Upper lobe of left lung (tissue), 4 donors: Measurements from ENCODE around the gene TYMP.

Experiments
- CTCF ChIP-seq, 6 experiments: fragments of 450-650 bp in 4 of 6; fragments of 200-600 bp in 2 of 6; sonication (generic) in 2 of 6; IDR thresholded peaks; one replicate each; pipeline ENCODE4 v1.5.1; 2016 to 2019; ENCODE audit warnings: antibody characterized with exemption in 6 of 6
- EP300 ChIP-seq, 4 donors: sonication (generic); formaldehyde crosslinking; IDR thresholded peaks; one replicate each; pipeline ENCODE4 v1.5.1; 2017; ENCODE audit warnings: antibody characterized with exemption in 4 of 4, control low read depth in 2 of 4
- POLR2AphosphoS5 ChIP-seq, 2 donors: sonication (generic); formaldehyde crosslinking; IDR thresholded peaks; one replicate each; pipeline ENCODE4 v1.5.1; 2017; ENCODE audit warnings: antibody characterized with exemption in 2 of 2

- no peak for TF ChIP-seq CTCF (IDR thresholded peaks at IDR 0.05)
- TF ChIP-seq EP300 (IDR thresholded peaks at IDR 0.05), result no peak
- TF ChIP-seq POLR2AphosphoS5 (IDR thresholded peaks at IDR 0.05), result no peak
Measured at GRCh38 chr22:50483106-50483505, 46.7 kb downstream of the TYMP start.
